Subcutaneous abdominal adipose tissue (tissue), 5 donors: ENCODE data around the gene TBC1D16.

Experiments used
- H3K27ac ChIP-seq: one replicate; pipeline ENCODE4 v1.7.0; 2013; ENCODE audit warnings: low read depth, mild to moderate bottlenecking, inconsistent platforms, low read length, moderate library complexity
- H3K27me3 ChIP-seq, 5 donors: one replicate each; pipeline ENCODE4 v1.7.0; 2013; ENCODE audit warnings: low read length in 5 of 5, inconsistent platforms in 1 of 5; ENCODE audit not compliant: control insufficient read depth in 5 of 5, insufficient read depth in 4 of 5
- H3K36me3 ChIP-seq, 5 donors: one replicate each; pipeline ENCODE4 v1.7.0; 2013; ENCODE audit warnings: low read length in 5 of 5; ENCODE audit not compliant: control insufficient read depth in 5 of 5, insufficient read depth in 5 of 5
- H3K4me1 ChIP-seq, 5 donors: one replicate each; pipeline ENCODE4 v1.7.0; 2013; ENCODE audit warnings: low read length in 5 of 5, mild to moderate bottlenecking in 3 of 5, moderate library complexity in 1 of 5; ENCODE audit not compliant: control insufficient read depth in 5 of 5, insufficient read depth in 5 of 5
- H3K4me3 ChIP-seq, 5 donors: one replicate each; pipeline ENCODE4 v1.7.0; 2013; ENCODE audit warnings: low read length in 5 of 5, low read depth in 1 of 5
- H3K9ac ChIP-seq, 5 donors: one replicate each; pipeline ENCODE4 v1.7.0; 2013; ENCODE audit warnings: low read length in 5 of 5, mild to moderate bottlenecking in 4 of 5, moderate library complexity in 3 of 5
- H3K9me3 ChIP-seq, 5 donors: one replicate each; pipeline ENCODE4 v1.7.0; 2013; ENCODE audit warnings: low read length in 5 of 5; ENCODE audit not compliant: control insufficient read depth in 5 of 5
- donor health status: healthy.
- donor health status: healthy.
- donor health status: healthy.
- donor health status: healthy.
- donor health status: healthy.

Gene TBC1D16

DNA sequence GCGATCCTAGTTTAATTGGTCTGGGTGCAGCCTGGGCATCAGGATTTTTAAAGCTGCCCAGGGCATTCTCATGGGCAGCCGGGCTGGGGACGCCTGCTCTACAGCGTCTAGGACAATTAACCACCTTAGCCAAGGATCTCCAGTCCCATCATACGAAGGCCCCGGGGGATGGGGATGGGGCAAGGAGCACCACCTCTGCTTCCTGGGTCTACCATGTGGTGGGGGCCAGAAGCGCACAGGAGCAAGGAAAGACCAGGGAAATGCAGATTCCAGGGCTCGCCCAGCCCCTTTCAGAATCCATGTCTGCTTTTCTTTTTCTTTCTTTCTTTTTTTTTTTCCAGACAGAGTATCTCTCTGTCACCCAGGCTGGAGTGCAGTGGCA, 29.3 kb downstream of the TBC1D16 start:
- Histone ChIP-seq H3K36me3 (peaks cover 0 to 37% (median 36%) of the 10 kb centered on the region in 5 donors), H3K9ac (no peak overlapping the region), H3K27me3 (no peaks in the 10 kb centered on the region), H3K27ac (no peak overlapping the region), H3K9me3 (no peaks in the 10 kb centered on the region), H3K4me1 (peaks cover 4 to 32% (median 27%) of the 10 kb centered on the region in 5 donors), H3K4me3 (no peak overlapping the region)

DNA sequence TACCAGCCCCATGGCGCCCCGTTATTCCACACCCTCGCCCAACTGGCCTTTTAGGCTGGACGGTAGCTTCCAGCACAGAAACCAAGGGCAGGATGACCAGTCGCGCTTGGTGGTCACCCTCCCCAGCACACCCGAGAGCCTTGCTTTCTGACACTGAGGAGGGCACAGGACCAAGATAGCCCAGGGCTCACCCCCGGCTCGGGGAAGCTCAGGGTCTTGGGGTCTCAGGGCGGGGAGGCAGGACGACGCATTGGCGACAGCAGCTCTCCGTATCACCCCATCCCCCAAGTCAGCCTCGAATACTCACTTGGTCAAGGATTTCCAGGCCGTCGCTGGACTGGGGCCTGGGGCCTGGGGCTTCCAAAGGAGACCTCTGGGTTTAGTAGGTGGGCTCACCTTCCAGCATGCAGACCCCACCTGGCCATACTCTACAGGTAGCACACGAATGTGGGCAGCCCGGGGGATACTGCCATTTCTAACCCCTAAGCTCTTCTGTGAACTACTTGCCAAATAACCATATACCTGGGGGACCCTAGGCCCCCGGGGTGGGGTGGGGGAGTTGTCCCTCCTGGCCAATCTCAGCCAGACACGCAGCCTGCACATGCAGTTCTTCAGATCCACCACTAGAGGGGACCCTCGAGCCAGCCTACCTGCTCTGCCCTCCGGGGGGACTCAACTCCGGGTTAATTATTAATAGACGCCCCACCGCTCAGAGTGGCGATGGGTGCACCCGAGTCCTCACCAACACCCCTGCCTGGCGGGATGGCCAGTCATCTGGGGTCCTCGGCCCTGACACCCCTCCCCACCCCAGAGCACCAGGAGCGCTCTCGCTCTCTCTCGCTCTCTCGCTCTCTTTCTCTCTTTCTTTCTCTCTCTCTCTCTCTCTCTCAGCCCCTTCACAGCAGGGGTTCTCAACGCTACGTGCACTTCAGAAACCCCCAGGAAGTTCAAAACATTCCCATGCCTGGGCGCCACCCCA, 30.0 kb downstream of the TBC1D16 start:
- peak overlapping the region in 1 of 5 donors; percentile 17 for H3K4me3 ChIP-seq
- peaks cover 4 to 31% (median 27%) of the 10 kb centered on the region in 5 donors for H3K4me1 ChIP-seq

DNA sequence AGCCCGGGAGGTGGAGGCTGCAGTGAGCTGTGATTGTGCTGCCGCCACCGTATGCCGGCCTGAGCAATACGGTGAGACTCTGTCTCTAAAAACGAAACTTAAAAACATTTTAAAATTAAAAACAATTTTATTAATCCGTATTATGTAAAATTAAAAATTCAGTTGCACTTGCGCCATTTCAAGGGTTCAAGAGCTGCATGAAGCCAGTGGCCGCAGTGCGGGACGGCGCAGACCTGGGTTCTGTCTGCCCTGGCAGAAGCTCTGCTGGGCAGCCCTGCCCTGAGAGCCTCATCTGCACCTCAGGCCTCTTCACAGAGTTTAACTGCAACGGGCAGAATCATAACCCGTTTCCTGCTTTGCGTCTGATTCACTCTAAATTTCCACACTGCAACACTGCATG, 31.7 kb downstream of the TBC1D16 start:
- peaks cover 0 to 36% (median 27%) of the 10 kb centered on the region in 5 donors for H3K36me3 ChIP-seq
- no peak overlapping the region for H3K27ac ChIP-seq
- H3K4me1 ChIP-seq = peaks cover 1 to 21% (median 17%) of the 10 kb centered on the region in 5 donors
- no peaks in the 10 kb centered on the region for H3K27me3 ChIP-seq
- no peaks in the 10 kb centered on the region for H3K9me3 ChIP-seq
- H3K9ac ChIP-seq = no peak overlapping the region
- no peak overlapping the region for H3K4me3 ChIP-seq

More for the DNA sequence above, 30.0 kb downstream of the TBC1D16 start:
- no peak overlapping the region for H3K9ac ChIP-seq
- H3K9me3 ChIP-seq = no peaks in the 10 kb centered on the region
- no peak overlapping the region for H3K27ac ChIP-seq
- no peaks in the 10 kb centered on the region for H3K27me3 ChIP-seq
- peaks cover 0 to 40% (median 35%) of the 10 kb centered on the region in 5 donors for H3K36me3 ChIP-seq

DNA sequence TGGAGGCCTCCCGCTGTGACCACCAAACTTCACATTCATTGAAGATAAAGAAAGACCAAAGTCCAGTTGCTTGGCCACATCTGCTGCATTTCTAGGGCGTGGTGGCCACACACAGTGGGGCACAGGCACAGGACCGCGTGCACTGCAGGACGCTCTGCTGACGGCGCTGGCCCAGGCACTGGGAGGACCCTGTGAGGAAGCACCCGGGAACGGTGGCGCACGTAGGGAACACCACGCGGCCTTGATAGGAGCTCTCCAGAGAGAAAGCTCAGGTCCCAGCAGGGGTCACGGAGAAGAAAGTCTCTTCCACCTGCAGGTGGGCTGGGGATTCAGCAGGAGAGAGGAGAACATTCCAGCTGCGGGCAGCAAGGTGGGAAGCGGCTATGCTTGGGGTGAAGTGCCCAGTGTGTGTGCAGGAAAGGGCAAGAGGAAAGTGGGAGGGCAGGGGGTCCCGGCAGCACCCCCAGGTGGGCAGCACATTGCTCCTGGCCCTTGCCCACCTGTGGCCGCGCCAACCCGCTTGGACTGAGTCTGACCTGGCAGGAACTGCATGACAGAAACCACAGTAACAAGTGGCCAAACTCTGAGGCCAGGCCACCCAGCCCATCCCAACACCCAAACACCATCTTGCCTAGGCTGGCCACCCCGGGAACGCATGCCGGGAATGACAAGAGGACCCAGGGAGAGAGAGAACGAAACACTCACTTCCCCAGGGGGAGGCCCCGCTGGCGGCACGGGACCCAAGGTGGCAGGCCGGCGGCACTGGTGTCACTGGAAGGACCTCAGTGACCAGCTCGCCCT, 32.8 kb downstream of the TBC1D16 start:
- Histone ChIP-seq H3K9me3 (no peaks in the 10 kb centered on the region), H3K27me3 (no peaks in the 10 kb centered on the region), H3K36me3 (peaks cover 0 to 36% (median 24%) of the 10 kb centered on the region in 5 donors), H3K4me1 (peaks cover 0 to 11% (median 9%) of the 10 kb centered on the region in 5 donors), H3K4me3 (no peak overlapping the region), H3K9ac (no peak overlapping the region), H3K27ac (no peak overlapping the region)

DNA sequence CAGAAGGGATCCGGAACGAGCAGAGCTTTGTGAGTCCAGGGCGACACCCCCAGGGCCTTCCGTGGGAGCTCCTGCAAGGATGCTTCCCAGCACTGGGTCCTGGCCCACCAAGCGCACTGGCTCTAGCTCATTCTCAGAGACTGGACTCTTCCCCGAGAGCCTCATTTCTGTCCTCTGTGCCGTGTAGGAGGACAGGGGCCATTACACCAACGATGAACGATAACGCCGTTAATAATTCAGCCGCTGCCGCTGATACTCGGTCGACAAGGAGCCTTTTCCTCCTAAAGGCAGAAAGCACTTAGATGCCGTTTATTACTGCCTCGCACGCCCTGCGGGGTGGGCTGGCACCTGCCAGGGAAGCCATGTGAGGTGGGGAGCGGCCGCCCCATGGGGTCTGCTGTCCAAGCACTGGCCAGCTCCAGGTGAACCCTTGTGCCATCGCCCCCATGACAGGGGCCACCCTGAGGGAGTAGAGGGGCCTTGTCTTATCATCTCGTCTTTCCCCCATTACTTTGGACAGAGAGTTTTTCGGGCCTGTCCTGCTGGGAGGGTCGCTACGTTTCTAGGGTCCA, 33.5 kb downstream of the TBC1D16 start:
- H3K27ac ChIP-seq = no peak overlapping the region
- H3K27me3 ChIP-seq = no peaks in the 10 kb centered on the region
- H3K4me1 ChIP-seq = peaks cover 0 to 16% (median 10%) of the 10 kb centered on the region in 5 donors
- no peak overlapping the region for H3K4me3 ChIP-seq
- no peaks in the 10 kb centered on the region for H3K9me3 ChIP-seq
- H3K36me3 ChIP-seq = peaks cover 0 to 29% (median 22%) of the 10 kb centered on the region in 5 donors
- no peak overlapping the region for H3K9ac ChIP-seq

DNA sequence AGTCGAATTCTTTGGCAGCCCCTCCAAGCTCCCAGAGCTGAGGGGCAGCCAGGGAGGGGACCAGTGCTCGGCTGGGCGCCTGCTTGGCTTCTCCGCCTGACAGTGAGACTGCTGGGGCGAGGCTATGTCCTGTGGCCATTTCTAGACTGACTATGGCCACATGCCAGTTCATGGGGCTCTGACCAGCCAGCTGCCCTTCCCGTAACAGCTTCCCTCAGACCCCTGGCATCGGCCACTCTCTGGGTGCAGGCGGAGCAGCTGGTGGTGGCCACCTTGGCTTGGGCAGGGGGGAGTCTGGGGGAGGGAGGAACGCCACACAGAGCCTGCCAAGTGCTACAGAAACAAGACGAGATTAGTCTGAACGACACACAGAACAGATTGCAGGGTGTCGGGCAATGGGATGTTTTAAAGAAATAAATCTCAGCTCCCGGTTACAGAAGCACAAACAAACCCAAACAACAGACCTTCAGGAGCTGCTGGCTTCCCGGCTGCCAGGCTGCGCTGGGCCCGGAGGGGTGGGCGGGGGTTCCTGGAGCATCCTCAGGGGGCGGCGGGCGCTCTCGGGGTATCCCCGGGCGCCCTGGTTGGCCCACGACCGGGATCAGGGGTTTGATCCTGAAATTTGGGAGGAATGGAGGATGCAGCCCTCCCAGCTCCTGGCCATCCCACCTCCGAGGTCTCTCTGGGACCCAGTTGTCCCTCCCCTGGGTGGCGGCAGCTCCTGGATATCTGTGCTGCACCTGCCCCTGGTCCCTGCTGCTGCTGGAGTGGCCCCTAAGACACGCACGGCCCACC, 34.5 kb downstream of the TBC1D16 start:
- Histone ChIP-seq H3K27me3 (no peaks in the 10 kb centered on the region), H3K9ac (no peak overlapping the region), H3K9me3 (no peaks in the 10 kb centered on the region), H3K27ac (no peak overlapping the region), H3K4me1 (peaks cover 2 to 19% (median 16%) of the 10 kb centered on the region in 5 donors), H3K36me3 (peaks cover 0 to 26% (median 20%) of the 10 kb centered on the region in 5 donors), H3K4me3 (no peak overlapping the region)

DNA sequence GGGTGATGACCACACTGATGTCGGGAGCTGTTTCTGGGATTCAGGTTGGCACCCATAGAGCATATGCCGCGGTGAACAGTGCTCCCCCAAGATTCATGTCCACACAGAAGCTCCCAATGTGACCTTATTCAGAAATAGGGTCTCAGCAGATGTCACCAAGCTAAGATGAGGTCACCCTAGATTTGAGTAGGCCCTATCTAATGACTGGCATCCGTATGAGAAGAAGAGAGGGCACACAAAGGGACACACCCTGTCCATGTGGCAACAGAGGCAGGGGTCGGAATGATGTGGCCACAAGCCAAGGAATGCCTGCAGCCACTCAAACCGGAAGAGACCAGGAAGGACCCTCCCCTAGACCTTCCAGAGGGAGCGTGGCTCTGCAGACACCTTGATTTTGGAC, 35.5 kb downstream of the TBC1D16 start:
- Histone ChIP-seq H3K9me3 (no peaks in the 10 kb centered on the region), H3K4me3 (no peak overlapping the region), H3K27me3 (no peaks in the 10 kb centered on the region), H3K27ac (no peak overlapping the region), H3K4me1 (peaks cover 0 to 10% (median 9%) of the 10 kb centered on the region in 5 donors), H3K36me3 (peaks cover 0 to 26% (median 20%) of the 10 kb centered on the region in 5 donors), H3K9ac (no peak overlapping the region)

DNA sequence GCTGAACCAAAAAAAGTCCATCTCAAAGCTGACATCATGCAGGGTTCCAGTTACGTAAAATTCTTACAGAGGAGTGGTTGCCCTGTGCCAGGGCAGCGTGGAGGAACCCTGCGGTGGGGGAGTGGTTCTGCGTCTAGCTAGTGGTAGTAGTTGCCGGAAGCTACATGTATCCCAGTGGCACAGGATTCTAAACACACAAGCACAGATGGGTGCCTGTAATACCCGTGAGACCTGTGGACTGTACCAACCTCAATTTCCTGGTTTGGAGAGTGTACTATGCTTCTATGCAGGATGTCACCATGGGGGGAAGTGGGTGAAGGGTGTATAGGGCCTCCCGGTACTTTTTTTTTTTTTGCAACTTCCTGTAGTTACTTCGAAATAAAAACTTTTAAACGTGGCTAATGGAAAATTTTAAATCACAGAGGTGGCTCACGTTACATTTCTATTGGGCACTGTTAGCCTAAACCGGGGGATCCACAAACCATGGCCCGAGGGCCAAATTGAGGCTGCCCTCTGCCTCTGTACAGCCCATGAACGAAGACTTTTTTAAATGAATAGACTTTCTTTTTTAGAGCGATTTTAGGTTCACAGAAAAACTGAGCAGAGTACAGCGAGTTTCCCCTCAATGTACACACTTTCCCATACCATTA, 38.5 kb downstream of the TBC1D16 start:
- peak overlapping the region in 1 of 5 donors; percentile 34 for H3K4me3 ChIP-seq
- H3K9ac ChIP-seq = peak overlapping the region in 1 of 5 donors; percentile 20
- H3K36me3 ChIP-seq = peaks cover 0 to 14% (median 9%) of the 10 kb centered on the region in 5 donors
- H3K9me3 ChIP-seq = no peaks in the 10 kb centered on the region
- peaks cover 11 to 31% (median 30%) of the 10 kb centered on the region in 5 donors for H3K4me1 ChIP-seq
- no peak overlapping the region for H3K27ac ChIP-seq
- H3K27me3 ChIP-seq = no peaks in the 10 kb centered on the region

DNA sequence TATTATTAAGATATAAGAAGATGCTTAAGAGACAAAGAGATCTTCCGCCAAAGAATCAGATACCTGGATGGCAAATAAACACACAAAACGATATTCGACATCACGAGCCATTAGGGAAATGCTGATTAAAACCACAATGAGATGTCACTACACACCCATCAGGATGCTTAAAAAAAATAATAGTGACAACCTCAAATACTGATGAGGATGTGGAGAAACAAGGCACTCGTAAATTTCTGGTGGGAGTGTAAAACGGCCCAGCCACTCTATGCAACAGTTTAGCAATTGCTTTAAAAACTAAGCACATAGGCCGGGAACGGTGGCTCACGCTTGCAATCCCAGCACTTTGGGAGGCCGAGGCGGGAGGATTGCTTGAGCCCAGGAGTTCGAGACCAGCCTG, 39.4 kb downstream of the TBC1D16 start:
- Histone ChIP-seq H3K4me1 (peaks cover 12 to 38% (median 37%) of the 10 kb centered on the region in 5 donors), H3K27ac (no peak overlapping the region), H3K4me3 (no peak overlapping the region), H3K27me3 (no peaks in the 10 kb centered on the region), H3K36me3 (peaks cover 0 to 12% (median 7%) of the 10 kb centered on the region in 5 donors), H3K9me3 (no peaks in the 10 kb centered on the region), H3K9ac (no peak overlapping the region)
